GM12874 (cell line): ENCODE results near the gene RPL7A.

Experiments
- CTCF ChIP-seq: IDR thresholded peaks from 2 replicates; pipeline ENCODE4 v1.5.1; 2011; ENCODE audit warnings: low read depth, mild to moderate bottlenecking, control low read depth, low read length, moderate library complexity; ENCODE audit not compliant: insufficient read depth

RPL7A gene

GRCh38 chr9:133390713-133391112 is 42.7 kb downstream of the RPL7A start:
- TF ChIP-seq CTCF = no peak

GRCh38 chr9:133393399-133393798 is 45.4 kb downstream of the RPL7A start:
- no peak for TF ChIP-seq CTCF

- TF ChIP-seq CTCF = no peak
These were observed 46.8 kb downstream of the RPL7A start for GRCh38 chr9:133394687-133395271.

- TF ChIP-seq CTCF = peak; percentile 34; the same call in 1 of the 2 replicates
These were observed 48.9 kb downstream of the RPL7A start for GRCh38 chr9:133396952-133397351.

GRCh38 chr9:133397370-133397769 is 49.4 kb downstream of the RPL7A start:
- no peak for TF ChIP-seq CTCF

- TF ChIP-seq CTCF = no peak
These were observed 49.9 kb downstream of the RPL7A start for GRCh38 chr9:133397895-133398294.

- no peak for TF ChIP-seq CTCF
These were observed 52.3 kb downstream of the RPL7A start for GRCh38 chr9:133400292-133400691.
